ENCODE data around the gene TRMT10A. TPM values are rescaled to one million over a fixed set of nuclear protein-coding genes. Genes with fewer than 3 reads are reported as not detected.

Gene TRMT10A, protein sequence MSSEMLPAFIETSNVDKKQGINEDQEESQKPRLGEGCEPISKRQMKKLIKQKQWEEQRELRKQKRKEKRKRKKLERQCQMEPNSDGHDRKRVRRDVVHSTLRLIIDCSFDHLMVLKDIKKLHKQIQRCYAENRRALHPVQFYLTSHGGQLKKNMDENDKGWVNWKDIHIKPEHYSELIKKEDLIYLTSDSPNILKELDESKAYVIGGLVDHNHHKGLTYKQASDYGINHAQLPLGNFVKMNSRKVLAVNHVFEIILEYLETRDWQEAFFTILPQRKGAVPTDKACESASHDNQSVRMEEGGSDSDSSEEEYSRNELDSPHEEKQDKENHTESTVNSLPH
- total RNA-seq = 5.6 and 8.3 TPM in 2 replicates

DNA sequence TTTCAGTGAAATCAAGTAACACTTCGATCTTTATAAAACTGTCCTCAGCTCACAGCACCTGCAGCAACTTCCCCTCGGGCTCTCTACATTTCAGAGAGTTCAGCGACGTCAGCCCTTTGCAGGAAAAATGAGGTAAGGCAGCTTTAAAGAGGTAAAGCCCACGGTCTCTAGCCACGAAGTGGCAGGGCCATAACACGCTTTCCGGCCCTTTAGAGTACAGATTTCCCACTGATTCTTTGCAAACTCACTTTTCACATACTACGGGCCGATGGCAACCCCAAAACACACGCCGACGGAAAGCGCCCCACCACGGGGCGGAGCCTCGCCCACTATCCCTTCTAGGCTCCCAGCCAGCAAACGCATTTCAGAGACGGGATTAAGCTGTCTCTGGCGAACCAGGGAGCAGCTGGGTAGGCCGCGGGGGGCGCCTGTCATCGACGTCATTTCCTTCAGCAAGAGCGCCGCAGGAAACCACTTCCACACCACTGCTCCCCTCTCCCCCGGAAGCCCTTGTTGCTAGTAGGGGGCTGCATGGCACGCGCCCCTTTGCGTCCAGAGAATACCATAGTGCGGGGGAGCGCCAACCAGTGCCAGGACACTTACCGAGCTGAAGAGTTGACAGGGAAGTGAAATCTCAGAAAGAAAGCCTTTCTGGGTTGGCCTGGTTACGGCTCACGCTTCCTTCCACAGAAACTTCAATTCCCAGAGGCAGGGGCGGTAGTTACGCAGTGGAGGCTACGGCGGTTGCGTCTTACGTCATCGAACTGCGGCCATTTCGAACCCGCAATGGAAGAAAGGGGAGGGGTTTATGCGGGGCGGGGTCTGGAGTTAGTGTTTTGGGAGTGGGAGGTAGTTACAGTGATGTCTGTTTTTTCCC lies at the start of gene TRMT10A:
Gene TRMT10A (minus strand): TSS at position 730 of the 877 bp plus-strand sequence. CDS start 4,701 bp downstream, outside the sequence.

DNA sequence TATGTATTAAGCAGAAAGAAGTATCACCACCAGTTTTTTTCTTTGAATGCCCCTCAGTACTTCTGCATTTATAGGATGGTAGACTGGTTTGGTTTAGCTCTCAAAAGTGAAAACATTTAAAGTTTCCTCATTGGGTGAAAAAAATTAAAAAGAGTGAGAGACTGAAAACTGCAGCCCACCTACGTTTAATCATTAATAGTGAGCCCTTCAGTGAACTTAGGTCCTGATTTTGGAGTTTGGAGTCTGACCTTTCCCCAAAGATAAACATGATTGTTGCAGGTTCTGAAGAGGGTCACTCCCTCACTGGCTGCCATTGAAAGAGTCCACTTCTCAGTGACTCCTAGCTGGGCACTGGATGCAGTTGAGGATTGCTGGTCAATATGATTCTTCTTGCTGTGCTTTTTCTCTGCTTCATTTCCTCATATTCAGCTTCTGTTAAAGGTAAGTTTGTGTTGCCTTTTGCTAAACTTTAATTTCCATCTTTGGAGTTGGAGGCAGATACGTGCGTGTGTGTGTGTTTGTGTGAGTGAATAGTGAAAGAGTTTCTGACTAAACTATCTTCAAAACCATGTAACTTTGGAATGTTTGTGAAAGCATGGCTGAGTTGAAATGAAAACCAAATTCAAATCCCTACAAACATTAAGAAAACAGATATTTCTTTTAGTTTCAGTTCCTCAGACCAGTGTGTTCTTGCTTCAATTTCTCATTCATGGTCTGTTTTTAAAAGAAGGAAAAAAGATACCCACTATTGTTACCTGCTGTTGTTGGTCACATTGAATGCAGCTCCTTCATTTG lies 10.9 kb upstream of the TRMT10A start, which contains the start of gene MTTP:
Gene MTTP (plus strand): TSS at position 295 of the 795 bp plus-strand sequence. CDS start 86 bp downstream, at position 381.

DNA sequence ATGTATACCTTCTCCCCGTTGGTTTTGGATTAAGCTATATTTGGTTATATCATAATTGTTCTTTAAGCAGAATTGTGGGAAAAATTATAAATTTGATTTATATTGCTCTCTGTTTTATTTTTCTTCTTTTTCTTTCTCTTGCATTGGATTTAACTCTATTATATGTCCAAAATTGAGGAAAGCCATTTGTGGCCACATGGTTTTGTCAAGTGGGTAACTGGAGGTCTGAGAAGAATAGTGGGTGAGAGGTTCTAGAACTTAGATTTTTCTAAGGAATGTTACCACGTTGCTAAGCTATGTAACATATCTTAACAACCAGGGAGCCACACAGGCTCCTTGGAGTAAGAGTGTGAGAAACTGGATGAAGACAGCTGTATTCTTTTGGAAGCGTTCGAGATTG lies 53.1 kb downstream of the TRMT10A start, which contains the start of gene C4orf17:
Gene C4orf17 (plus strand): TSS at position 301 of the 400 bp plus-strand sequence. CDS start 2,061 bp downstream, outside the sequence.

Other genes starting within 250 kb of the TRMT10A start
- gene ADH1B, start 242.6 kb downstream of the TRMT10A start, total RNA-seq = not detected in 2 replicates
- gene ADH1C, start 211.3 kb downstream of the TRMT10A start, total RNA-seq = not detected in 2 replicates
- gene ADH7, start 128.7 kb downstream of the TRMT10A start, total RNA-seq = not detected in 2 replicates
- not detected in 2 replicates for gene C4orf17, start 53.0 kb downstream of the TRMT10A start, total RNA-seq
- gene MTTP, start 10.8 kb upstream of the TRMT10A start, total RNA-seq = not detected in 2 replicates
- under 0.01 TPM in 2 replicates for gene C4orf54, start 93.8 kb upstream of the TRMT10A start, total RNA-seq

Data from mammary microvascular endothelial cell (primary cell).